Left ventricle myocardium superior (tissue), 1 donor: Measurements from ENCODE around the gene NR1H3. TPM values are rescaled to one million over a fixed set of nuclear protein-coding genes. Genes with fewer than 3 reads are reported as not detected.
"Not testable (repeated sequence)": the region's sequence is repeated elsewhere in the genome, so short reads cannot be mapped to it uniquely, and the experiment has no call there.

Experiments used
- ATAC-seq: fragments of 200-7000 bp; cut with Tn5 transposase; one replicate; pipeline ENCODE4 v1.9.1; 2020; ENCODE audit warnings: mild to moderate bottlenecking, moderate library complexity
- DNase-seq: peaks from one replicate; pipeline ENCODE4 v3.0.0-alpha.2; 2020
- intact Hi-C: fragments of 100-400 bp; cut with micrococcal nuclease; formaldehyde crosslinking; loops from one replicate; pipeline ENCODE4 v1.11.0; 2022
- total RNA-seq: library from RNA; stranded (reverse); fragmentation: NEBNext Ultra II Directional; extraction: Animal tissue kit (Norgen Biotek cat#: 25700); gene quantifications from one replicate; pipeline ENCODE4 v1.2.1, GENCODE V29; 2021
- donor health status: DM: no; HTN: yes; CAD: no; lungs with severe emphysema.

The NR1H3 gene
- total RNA-seq, 1 donor from 2014 or later: 15.6 TPM

DNA sequence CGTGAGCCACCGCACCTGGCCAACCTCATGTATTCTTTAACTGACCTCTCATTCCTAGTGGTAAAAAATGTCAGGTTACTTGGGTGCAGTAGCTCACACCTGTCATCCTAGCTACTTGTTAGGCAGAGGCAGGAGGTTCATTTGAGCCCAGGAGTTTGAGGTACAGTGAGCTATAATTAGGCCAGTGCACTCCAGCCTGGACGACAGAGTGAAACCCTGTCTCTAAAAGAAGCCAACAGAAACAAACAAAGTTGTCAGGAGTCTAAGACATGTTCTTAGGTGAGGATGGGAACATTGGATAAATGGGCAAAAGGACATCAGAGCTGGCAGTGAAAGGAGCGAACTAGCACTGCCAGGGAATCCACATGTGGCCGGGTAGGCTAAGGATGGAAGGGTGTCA, 30.3 kb downstream of the NR1H3 start:
- intact Hi-C loops: no loop called here
- DNase-seq (no peak), ATAC-seq (peak; percentile 88)

DNA sequence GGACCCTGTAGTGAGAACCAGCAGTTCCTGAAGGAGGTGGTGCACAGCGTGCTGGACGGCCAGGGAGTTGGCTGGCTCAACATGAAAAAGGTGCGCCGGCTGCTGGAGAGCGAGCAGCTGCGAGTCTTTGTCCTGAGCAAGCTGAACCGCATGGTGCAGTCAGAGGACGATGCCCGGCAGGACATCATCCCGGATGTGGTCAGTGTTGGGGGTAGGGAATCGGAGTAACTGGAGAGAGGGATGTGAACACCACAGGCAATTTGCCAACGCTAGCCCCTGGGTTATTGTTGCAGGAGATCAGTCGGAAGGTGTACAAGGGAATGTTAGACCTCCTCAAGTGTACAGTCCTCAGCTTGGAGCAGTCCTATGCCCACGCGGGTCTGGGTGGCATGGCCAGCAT, 32.1 kb downstream of the NR1H3 start:
- intact Hi-C loops: no loop called here
- ATAC-seq: no peak
- DNase-seq: no peak

DNA sequence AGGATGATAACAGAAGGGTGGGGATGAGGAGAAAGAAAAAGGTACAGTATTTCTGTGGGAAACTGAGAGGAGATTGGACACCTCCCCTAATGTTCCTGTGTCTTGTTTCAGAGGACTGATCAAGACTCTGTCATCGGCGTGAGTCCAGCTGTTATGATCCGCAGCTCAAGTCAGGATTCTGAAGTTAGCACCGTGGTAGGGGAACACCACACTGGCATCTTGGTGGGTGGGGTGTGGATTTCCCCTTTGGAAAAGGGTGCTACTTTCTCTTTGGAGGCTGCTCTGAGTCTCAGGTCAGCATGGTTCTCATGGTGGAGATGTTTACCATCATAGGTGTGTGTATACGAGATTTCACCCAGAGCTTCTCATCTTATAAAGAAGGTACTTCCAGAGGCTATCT, 37.6 kb downstream of the NR1H3 start:
- ATAC-seq (no peak), DNase-seq (no peak)

DNA sequence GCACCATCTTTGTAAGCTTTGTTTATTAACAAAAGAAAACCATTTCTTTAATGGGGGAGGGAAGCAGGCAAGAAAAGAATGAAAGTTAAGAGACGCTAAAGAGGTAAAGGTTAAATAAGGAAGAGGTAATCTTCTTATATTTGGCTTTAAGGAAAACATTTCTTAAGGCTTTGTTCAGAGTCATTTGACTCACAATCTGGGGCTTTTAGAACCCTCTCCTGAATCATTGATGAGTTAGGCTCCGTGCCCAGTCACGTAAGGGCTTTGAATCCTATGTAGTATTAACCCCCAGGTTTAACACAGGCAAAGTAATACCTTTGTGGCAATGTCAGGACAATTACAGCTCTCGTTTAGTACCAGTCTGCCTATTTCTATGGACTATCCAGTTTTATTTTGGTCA, 38.2 kb downstream of the NR1H3 start:
- ATAC-seq (no peak), DNase-seq (no peak)
- intact Hi-C loops: no loop called here

More for the DNA sequence above, 37.6 kb downstream of the NR1H3 start:
- intact Hi-C loops: no loop called here

DNA sequence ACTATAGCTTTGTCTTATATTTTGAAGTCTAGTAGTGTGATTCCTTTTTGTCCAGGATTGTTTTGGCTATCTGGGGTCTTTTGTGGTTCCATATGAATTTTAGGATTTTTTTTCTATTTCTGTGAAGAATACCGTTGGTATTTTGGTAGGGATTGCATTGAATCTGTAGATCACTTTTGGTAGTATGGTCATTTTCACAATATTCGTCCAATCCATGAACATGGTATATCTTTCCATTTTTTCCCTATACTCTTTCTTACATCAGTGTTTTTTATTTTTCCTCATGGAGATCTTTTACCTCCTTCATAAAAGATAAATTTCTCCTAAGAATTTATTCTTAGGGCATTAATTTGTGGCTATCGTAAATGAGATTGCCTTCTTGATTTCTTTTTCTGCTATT, 41.3 kb downstream of the NR1H3 start:
- intact Hi-C loops: no loop called here
- DNase-seq (no peak), ATAC-seq (no peak)

DNA sequence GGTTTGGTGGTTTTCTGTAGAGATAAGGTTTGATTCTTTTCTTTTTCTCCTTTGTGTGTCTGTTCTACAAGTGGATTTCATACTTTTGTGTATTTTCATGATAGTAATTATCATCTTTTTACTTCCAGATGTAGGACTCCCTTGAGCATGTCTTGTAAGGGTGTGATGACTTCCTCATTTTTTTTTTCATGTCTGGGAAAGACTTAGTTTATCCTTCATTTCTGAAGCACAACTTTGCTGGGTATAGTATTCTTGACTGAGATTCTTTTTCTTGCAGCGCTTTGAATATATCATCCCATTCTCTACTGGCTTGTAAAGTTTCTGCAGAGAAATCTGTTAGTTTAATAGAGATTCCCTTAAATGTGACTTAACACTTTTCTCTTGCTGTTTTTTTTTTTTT, 45.1 kb downstream of the NR1H3 start:
- no peak for ATAC-seq
- intact Hi-C loops: no loop called here

DNA sequence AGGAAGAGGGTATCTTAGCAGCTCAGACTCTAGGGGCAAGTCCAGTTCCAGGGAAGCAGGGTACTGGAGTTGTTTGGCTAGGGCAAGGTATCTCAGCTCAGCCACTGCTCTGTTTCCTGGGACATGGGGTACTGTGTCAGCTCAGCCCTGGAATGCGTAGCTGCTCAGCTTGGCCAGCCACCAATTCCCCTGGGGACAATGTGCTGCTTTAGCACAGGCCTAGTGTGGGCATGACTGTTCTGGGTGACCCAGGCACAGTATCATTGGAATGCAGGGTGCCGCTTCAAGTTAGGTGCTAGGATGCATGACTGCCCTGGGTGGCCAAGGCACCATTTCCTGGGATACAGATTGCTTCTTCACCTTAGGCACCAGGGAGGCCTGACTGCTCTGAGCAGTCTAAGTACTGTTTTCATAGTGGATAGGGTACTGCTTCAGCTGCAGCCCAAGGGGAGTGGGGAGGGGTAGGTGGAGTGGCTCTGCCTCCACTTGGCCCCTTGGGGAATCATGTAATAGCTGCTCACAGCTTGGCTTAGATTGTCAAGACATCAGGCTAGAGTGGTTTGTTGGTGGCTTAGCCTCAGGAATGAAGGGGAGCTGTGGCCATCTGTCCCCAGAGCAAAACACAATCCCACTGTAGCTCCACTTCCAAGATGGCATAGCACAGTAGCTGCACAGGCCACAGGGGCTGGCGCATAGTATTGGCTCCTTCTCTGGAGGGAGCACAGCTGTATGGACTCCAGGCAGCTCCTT, 48.1 kb downstream of the NR1H3 start:
- DNase-seq: peak; percentile 84
- peak; percentile 97 for ATAC-seq
- intact Hi-C loops: no loop called here

More for the DNA sequence above, 45.1 kb downstream of the NR1H3 start:
- no peak for DNase-seq

DNA sequence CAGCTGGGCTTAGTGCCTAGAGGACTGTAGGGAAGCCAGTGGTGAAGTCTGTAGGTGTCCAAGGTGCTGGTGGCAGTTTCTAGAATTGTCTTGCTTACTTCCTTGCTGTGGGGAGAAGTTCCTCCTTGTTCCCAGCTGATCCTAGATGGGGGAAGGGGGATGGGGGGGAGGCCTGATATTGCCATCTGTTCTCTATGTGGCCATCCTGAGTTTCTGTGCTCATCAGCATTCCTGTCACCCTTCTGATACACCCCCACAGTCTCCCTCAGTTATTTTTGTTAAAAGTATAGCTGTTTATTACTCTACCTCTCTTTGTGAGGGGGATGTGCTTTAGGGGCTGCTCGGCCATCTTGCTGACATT, 48.7 kb downstream of the NR1H3 start:
- DNase-seq (no peak), ATAC-seq (no peak)
- intact Hi-C loops: no loop called here

DNA sequence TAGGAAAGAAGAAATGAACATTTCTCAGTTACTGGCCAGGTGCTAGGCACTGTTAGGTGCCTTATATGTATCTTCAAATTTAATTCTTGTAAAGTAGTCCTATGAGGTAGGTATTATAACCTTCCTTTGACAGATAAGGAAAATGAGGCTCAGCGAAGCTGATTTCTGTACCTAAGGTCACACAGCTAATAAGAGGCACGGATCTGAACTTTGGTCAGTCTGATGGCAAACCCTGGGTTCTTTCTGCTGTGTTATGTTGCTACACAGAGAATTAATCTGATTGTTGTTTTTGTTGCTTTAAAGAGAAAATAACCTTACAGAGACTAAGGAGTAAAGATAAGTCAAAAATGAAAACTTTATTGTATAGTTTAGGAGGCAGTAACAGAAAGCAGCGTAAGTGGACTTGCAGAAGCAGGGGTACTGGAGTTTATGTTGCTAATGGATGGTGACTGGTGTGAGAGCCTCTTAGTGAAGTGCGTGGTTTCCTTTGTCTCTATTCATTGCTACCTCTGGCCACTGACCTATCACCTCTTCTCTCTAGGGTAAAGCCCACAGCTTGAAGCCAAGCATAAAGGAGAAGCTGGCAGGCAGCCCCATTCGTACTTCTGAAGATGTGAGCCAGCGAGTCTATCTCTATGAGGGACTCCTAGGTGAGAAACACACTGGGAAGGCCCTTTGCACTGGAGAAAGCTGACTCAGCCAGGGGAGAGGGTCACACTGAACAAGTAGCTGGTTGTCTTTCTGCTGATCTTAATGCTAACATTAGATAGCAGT, 50.4 kb downstream of the NR1H3 start:
- intact Hi-C loops: no loop called here
- no peak for ATAC-seq
- DNase-seq: no peak

DNA sequence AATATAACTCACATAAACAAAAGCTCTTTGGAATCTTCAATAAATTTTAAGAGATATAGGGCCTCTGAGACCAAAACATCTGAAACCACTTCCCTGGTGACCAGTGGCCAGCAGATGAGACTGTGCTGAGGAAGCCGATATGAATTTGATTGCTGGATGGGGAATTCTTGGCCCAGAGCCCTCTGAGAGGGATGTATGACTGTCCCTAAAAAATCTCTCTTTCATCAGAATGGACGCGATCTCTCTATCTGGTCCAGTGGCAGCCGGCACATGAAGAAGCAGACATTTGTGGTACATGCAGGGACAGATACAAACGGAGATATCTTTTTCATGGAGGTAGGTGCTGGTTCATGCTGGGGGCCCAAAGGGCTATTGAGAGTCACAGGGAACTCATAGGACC, 57.2 kb downstream of the NR1H3 start:
- intact Hi-C loops: no loop called here
- ATAC-seq: no peak
- no peak for DNase-seq

DNA sequence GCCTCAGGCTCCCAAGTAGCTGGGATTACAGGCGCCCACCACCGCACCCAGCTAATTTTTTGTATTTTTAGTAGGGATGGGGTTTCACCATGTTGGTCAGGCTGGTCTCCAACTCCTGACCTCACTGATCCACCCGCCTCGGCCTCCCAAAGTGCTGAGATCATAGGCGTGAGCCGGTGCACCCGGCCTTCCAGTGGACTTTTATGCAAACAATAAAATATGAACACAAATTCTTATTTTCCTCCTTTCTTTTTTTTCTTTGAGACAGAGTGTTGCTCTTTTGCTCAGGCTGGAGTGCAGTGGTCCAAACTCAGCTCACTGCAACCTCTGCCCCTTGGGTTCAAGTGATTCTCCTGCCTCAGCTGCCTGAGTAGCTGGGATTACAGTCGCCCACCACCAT, 58.7 kb downstream of the NR1H3 start:
- DNase-seq, ATAC-seq, intact Hi-C loops: not testable (repeated sequence)

DNA sequence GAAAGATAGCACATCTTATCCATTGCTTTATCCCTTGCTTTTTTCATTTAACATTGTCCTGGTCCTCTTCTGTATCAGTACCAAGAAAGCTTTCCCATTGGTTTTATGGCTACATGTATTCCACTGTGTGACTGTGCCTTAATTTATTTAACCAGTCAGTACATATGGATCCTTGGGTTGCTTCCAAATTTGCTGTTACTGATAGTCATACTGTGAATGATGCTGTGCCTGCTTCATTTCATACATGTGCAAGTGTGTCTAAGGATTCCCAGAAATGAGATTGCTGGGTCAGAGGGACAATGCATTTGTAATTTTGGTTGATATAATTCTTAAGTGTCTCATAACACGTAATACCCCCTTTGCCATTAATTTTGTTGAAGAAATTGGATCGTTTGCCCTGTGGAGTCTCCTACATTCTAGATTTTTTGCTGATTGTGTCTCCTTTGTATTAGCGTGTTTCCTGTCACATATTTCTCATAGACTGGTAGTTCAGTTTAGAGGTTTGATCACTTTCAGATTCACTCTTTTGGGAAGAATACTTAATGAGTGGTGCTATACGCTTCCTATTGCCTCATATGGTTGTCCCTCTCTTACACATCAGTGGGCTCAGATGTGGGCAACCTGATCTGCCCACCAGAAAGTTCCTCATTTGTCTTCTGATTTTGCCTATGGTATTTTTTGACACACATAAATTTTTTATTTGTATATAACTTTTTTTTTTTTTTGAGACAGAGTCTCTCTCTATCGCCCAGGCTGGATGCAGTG, 59.5 kb downstream of the NR1H3 start:
- intact Hi-C loops: no loop called here
- ATAC-seq (no peak), DNase-seq (no peak)

DNA sequence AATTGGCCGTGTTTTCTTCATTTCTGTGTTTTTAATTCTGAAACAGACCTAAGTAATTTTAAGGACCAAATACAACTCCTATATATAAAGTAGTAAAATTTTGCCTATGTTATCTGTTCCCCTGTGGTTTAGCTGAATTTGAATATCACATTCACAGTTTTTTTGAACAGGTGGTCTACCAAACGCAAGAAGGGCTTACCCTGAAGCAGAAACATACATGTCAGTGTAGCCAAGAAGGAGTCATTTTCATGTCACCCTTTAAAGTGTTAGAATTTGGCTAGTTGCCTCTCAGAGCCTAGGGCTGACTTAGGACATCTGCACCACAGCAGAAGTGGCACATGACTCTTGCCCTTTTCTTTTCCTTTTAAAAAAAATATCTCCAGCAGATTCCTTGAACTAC, 60.4 kb downstream of the NR1H3 start:
- no peak for DNase-seq
- ATAC-seq: peak; percentile 26
- intact Hi-C loops: no loop called here

Other genes with a start within 250 kb of the NR1H3 start
- gene ARFGAP2, start 81.1 kb upstream of the NR1H3 start, total RNA-seq: 48.0 TPM
- gene PACSIN3, start 71.6 kb upstream of the NR1H3 start, total RNA-seq: 150 TPM
- gene DDB2, start 43.0 kb upstream of the NR1H3 start, total RNA-seq: 9.5 TPM
- 20.3 TPM for gene ACP2, start 9.2 kb upstream of the NR1H3 start, total RNA-seq
- 46.4 TPM for gene MADD, start 12.1 kb downstream of the NR1H3 start, total RNA-seq
- gene MYBPC3, start 94.7 kb downstream of the NR1H3 start, total RNA-seq: 2,596 TPM
- 11.2 TPM for gene SPI1, start 120.6 kb downstream of the NR1H3 start, total RNA-seq
- gene SLC39A13, start 150.6 kb downstream of the NR1H3 start, total RNA-seq: 39.5 TPM
- gene PSMC3, start 168.4 kb downstream of the NR1H3 start, total RNA-seq: 180 TPM
- 6.3 TPM for gene RAPSN, start 191.1 kb downstream of the NR1H3 start, total RNA-seq